Esophagus muscularis mucosa (tissue), 3 donors: Measurements from ENCODE around the gene KDELR1.

Experiments
- POLR2A ChIP-seq: fragments of 450-650 bp; IDR thresholded peaks from one replicate; pipeline ENCODE4 v1.6.1; 2017; ENCODE audit warnings: antibody characterized with exemption, moderate library complexity, mild to moderate bottlenecking, low read depth
- TF ChIP-seq, protein P1 (sequence below), 3 experiments: fragments of 200-600 bp in 2 of 3; fragments of 450-650 bp in 1 of 3; sonication (generic) in 2 of 3; IDR thresholded peaks; one replicate each; pipeline ENCODE4 v1.5.1; 2017 to 2019; ENCODE audit warnings: antibody characterized with exemption in 3 of 3, mild to moderate bottlenecking in 2 of 3, moderate library complexity in 1 of 3

DNA sequence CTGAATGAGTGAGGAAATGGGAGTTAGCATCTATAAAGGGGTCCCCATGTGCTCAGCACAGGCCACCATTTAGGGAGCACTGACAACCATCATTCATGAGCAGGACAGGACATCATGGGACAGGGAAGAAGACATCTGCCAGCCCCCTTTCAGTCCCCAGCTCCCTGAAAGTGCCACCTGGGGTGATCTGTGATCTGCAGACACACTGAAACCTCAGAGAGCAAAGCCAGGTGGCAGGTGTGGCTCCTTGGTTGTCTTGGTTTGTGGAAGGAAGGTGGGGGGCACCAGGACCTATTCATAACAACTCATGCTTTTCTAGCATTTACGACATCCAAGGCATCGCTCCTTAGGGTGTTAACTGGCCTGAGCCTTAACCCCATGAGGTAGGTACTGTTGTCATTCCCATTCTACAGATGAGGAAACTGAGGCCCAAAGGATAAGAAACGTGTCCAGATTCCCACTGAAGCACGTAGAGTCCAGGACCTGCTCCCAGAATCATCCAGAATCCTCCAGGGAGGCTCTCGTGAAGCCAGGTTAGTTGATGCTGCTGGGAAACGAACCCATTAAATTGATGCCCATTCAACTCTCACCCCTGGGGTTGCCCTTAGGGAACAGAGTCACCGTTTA is 5.8 kb downstream of the KDELR1 start:
- TF ChIP-seq, protein P1, sequence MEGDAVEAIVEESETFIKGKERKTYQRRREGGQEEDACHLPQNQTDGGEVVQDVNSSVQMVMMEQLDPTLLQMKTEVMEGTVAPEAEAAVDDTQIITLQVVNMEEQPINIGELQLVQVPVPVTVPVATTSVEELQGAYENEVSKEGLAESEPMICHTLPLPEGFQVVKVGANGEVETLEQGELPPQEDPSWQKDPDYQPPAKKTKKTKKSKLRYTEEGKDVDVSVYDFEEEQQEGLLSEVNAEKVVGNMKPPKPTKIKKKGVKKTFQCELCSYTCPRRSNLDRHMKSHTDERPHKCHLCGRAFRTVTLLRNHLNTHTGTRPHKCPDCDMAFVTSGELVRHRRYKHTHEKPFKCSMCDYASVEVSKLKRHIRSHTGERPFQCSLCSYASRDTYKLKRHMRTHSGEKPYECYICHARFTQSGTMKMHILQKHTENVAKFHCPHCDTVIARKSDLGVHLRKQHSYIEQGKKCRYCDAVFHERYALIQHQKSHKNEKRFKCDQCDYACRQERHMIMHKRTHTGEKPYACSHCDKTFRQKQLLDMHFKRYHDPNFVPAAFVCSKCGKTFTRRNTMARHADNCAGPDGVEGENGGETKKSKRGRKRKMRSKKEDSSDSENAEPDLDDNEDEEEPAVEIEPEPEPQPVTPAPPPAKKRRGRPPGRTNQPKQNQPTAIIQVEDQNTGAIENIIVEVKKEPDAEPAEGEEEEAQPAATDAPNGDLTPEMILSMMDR (IDR thresholded peaks at IDR 0.05) = no peak
- no peak for TF ChIP-seq POLR2A
